Right cardiac atrium (tissue), 5 donors: ENCODE measurements around the gene TMEM132D. TPM values are rescaled to one million over a fixed set of nuclear protein-coding genes. Genes with fewer than 3 reads are reported as not detected.

Experiments used
- ATAC-seq, 2 donors: fragments of 200-7000 bp; cut with Tn5 transposase; one replicate each; pipeline versions ENCODE4 v1.8.0 to v1.9.1; 2020; ENCODE audit warnings: moderate library complexity in 2 of 2, mild to moderate bottlenecking in 1 of 2
- DNase-seq, 3 donors: peaks; one replicate each; pipeline ENCODE4 v3.0.0-alpha.2; 2020
- H3K27ac ChIP-seq: one replicate; pipeline ENCODE4 v1.5.1; 2013; ENCODE audit warnings: mild to moderate bottlenecking, low read length, control low read depth, moderate library complexity
- H3K27me3 ChIP-seq: one replicate; pipeline ENCODE4 v1.6.1; 2013; ENCODE audit not compliant: control insufficient read depth, insufficient read depth
- H3K4me1 ChIP-seq: one replicate; pipeline ENCODE4 v1.6.1; 2013; ENCODE audit warnings: low read length; ENCODE audit not compliant: control insufficient read depth, insufficient read depth
- H3K4me3 ChIP-seq: one replicate; pipeline ENCODE4 v1.5.1; 2013; ENCODE audit warnings: low read length, control low read depth
- H3K9me3 ChIP-seq: one replicate; pipeline ENCODE4 v1.6.1; 2013; ENCODE audit warnings: low read length; ENCODE audit not compliant: control insufficient read depth
- WGBS: extraction: QIAGEN DNeasy Blood & Tissue Kit; methylation state at CpG from one replicate; pipeline ENCODE4 v1.1.7; 2013; 5-methylcytosine and 5-hydroxymethylcytosine counted together
- intact Hi-C, 4 donors: fragments of 100-400 bp; cut with DNase I; formaldehyde crosslinking; loops; one replicate each; pipeline versions ENCODE4 v1.11.0 to v1.14.0; 2022 to 2023
- polyA plus RNA-seq: library from polyadenylated mRNA; stranded (reverse); fragments of 200-250 nt; gene quantifications from one replicate; pipeline ENCODE4 v1.2.3, GENCODE V29; 2013
- total RNA-seq, 4 donors: library from RNA; stranded (reverse); fragmentation: NEBNext Ultra II Directional; extraction: Animal tissue kit (Norgen Biotek cat#: 25700); gene quantifications; one replicate each; pipeline ENCODE4 v1.2.1, GENCODE V29; 2021
- donor health status: healthy with polysubstance abuse.
- donor health status: DM: no; HTN: yes; CAD: no.
- donor health status: DM: no; HTN: no; CAD: no.
- donor health status: DM: no; HTN: yes; CAD: no; lungs with severe emphysema.
- donor health status: DM: yes; HTN: yes; CAD: no.

The TMEM132D gene
- total and polyA plus RNA-seq, 5 donors, result not detected

- H3K27me3 ChIP-seq, result no peaks in the 10 kb centered on the region
- H3K9me3 ChIP-seq, result no peaks in the 10 kb centered on the region
- intact Hi-C loops, result no loop called here
Observed at GRCh38 chr12:129614221-129614885, 289.5 kb downstream of the TMEM132D start.

GRCh38 chr12:129613314-129613713 lies 290.5 kb downstream of the TMEM132D start:
- 52% methylated on average over 9 of the region's 9 CpGs for WGBS
- Histone ChIP-seq H3K4me1 (no peaks in the 10 kb centered on the region), H3K27ac (no peak overlapping the region), H3K4me3 (no peak overlapping the region), H3K9me3 (no peaks in the 10 kb centered on the region), H3K27me3 (no peaks in the 10 kb centered on the region)
- ATAC-seq (no peak), DNase-seq (no peak)
- intact Hi-C loops, result no loop called here

More at GRCh38 chr12:129614221-129614885, 289.5 kb downstream of the TMEM132D start:
- H3K27ac ChIP-seq, result no peak overlapping the region
- H3K4me3 ChIP-seq, result no peak overlapping the region
- no peaks in the 10 kb centered on the region for H3K4me1 ChIP-seq
- no peak for DNase-seq
- 58% methylated on average over 9 of the region's 9 CpGs for WGBS
- no peak for ATAC-seq

DNA sequence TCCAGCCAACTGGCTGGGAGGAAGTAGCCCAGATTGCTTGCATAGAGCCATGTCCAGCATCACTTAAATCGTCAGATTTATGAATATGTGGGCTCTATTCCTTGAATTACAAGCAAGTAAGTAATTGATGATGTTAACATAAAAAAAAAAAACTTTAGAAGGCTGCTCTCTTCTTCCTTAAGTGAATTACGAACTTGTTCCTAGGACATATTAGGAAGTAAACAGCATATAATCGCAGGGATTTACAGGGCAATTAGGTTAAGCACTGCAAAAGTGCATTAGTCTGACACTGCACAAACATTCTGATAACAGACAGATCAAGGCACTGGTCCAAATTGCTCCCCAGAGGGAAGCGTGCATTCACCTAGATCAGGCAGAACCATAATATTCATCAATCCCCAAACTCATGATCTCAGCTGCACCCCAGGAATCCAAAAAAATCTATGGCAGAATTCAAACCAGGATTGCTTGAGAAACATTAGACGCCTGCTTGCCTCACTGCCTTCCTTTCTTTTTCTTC lies 293.2 kb downstream of the TMEM132D start:
- Histone ChIP-seq H3K4me1 (no peaks in the 10 kb centered on the region), H3K27me3 (no peaks in the 10 kb centered on the region), H3K27ac (no peak overlapping the region), H3K4me3 (no peak overlapping the region), H3K9me3 (no peaks in the 10 kb centered on the region)
- WGBS, result 58% methylated on average over 5 of the region's 5 CpGs
- DNase-seq (no peak), ATAC-seq (no peak)
- intact Hi-C loops, result no loop called here

DNA sequence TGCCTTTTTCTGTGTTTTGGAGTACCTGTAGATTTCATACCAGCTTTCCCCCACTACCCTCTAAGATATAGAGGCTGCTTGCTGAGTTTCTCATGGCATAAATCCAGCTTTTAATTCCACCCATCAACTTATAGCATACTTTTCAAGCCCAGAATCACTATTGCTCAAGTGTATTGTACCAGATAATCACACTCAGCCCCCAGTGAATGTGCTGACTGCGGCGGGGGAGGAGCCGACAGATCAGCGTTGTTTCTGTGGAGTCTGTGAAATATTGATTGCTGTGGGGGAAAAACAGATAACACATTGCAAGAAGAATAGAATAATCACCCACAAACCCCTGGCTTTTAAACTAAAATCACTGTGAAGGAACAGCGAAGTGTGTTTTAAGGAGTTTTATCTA lies 296.1 kb downstream of the TMEM132D start:
- 32% methylated on average over 5 of the region's 5 CpGs for WGBS
- no peak for DNase-seq
- Histone ChIP-seq H3K27ac (no peak overlapping the region), H3K4me1 (no peaks in the 10 kb centered on the region), H3K4me3 (no peak overlapping the region), H3K27me3 (no peaks in the 10 kb centered on the region), H3K9me3 (no peaks in the 10 kb centered on the region)
- ATAC-seq, result no peak
- intact Hi-C loops, result no loop called here

- H3K4me1 ChIP-seq, result no peaks in the 10 kb centered on the region
Observed at GRCh38 chr12:129607301-129607700, 296.5 kb downstream of the TMEM132D start.

GRCh38 chr12:129606239-129606638 lies 297.6 kb downstream of the TMEM132D start:
- H3K27ac ChIP-seq, result no peak overlapping the region
- intact Hi-C loops, result no loop called here
- no peak overlapping the region for H3K4me3 ChIP-seq
- DNase-seq (no peak), ATAC-seq (no peak)
- 83% methylated on average over 7 of the region's 7 CpGs for WGBS
- H3K9me3 ChIP-seq, result no peaks in the 10 kb centered on the region
- H3K27me3 ChIP-seq, result no peaks in the 10 kb centered on the region
- no peaks in the 10 kb centered on the region for H3K4me1 ChIP-seq

More at GRCh38 chr12:129607301-129607700, 296.5 kb downstream of the TMEM132D start:
- ATAC-seq, result peak in 1 of 2 donors; percentile 13
- WGBS, result 23% methylated on average over 7 of the region's 7 CpGs
- Histone ChIP-seq H3K27me3 (no peaks in the 10 kb centered on the region), H3K9me3 (no peaks in the 10 kb centered on the region), H3K4me3 (no peak overlapping the region), H3K27ac (no peak overlapping the region)
- intact Hi-C loops, result no loop called here
- DNase-seq, result no peak

DNA sequence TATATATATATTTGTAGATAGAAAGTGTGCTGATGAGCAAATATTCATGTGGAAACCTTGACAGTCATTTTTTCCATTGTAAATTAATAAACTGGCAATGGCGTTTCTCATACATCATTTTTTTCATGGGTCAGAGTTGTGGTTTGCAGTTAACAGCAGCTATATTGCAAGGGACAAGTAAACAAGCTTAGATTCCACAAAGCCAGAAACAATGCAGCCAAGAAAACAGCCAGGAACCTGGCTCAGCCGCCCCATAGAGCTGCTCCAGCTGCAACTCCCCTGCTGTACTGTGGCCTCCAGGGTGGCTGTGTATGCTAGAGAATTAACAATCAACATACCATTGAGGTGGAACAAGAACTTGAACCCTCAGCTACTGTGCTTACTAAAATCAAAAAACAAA lies 298.2 kb downstream of the TMEM132D start:
- H3K27ac ChIP-seq, result no peak overlapping the region
- WGBS, result 54% methylated on average over 2 of the region's 2 CpGs

GRCh38 chr12:129604506-129604905 lies 299.3 kb downstream of the TMEM132D start:
- WGBS, result 52% methylated on average over 4 of the region's 4 CpGs
- H3K9me3 ChIP-seq, result no peaks in the 10 kb centered on the region
- intact Hi-C loops, result no loop called here
- ATAC-seq, result no peak
- H3K4me3 ChIP-seq, result no peak overlapping the region
- no peaks in the 10 kb centered on the region for H3K4me1 ChIP-seq
- no peak overlapping the region for H3K27ac ChIP-seq
- no peak for DNase-seq
- no peaks in the 10 kb centered on the region for H3K27me3 ChIP-seq

More for the DNA sequence above, 298.2 kb downstream of the TMEM132D start:
- Histone ChIP-seq H3K9me3 (no peaks in the 10 kb centered on the region), H3K27me3 (no peaks in the 10 kb centered on the region), H3K4me3 (no peak overlapping the region), H3K4me1 (no peaks in the 10 kb centered on the region)
- no peak for ATAC-seq
- intact Hi-C loops, result no loop called here
- DNase-seq, result no peak

- no peak for DNase-seq
- no peaks in the 10 kb centered on the region for H3K27me3 ChIP-seq
- WGBS, result 55% methylated on average over 1 of the region's 1 CpG
Observed at GRCh38 chr12:129599406-129599805, 304.4 kb downstream of the TMEM132D start.

GRCh38 chr12:129594098-129594497 lies 309.7 kb downstream of the TMEM132D start:
- Histone ChIP-seq H3K4me3 (no peak overlapping the region), H3K4me1 (no peaks in the 10 kb centered on the region), H3K9me3 (no peaks in the 10 kb centered on the region), H3K27ac (no peak overlapping the region), H3K27me3 (no peaks in the 10 kb centered on the region)
- intact Hi-C loops, result no loop called here
- ATAC-seq (no peak), DNase-seq (no peak)
- 60% methylated on average over 6 of the region's 6 CpGs for WGBS

More at GRCh38 chr12:129599406-129599805, 304.4 kb downstream of the TMEM132D start:
- Histone ChIP-seq H3K4me1 (no peaks in the 10 kb centered on the region), H3K4me3 (no peak overlapping the region), H3K9me3 (no peaks in the 10 kb centered on the region), H3K27ac (no peak overlapping the region)
- intact Hi-C loops, result no loop called here
- no peak for ATAC-seq

DNA sequence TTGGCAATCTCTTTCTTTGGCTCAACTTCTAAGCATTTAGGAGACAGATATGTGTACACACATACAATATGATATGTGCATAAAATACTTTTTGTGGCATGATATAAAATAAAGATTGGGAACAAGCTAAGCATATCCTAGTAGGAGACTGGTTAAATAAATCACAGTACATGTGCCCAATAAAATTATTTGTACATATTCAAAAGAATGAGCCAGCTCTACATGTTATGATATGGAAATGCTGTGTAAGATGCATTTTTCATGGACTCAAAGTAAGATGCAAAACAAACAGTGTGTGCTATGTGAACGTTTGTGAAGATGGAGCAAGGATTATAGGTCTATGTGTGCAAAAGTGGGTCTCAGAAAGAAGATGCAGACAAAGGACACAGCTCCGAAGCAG lies 311.4 kb downstream of the TMEM132D start:
- no peaks in the 10 kb centered on the region for H3K9me3 ChIP-seq
- DNase-seq, result no peak
- H3K27me3 ChIP-seq, result no peaks in the 10 kb centered on the region
- H3K27ac ChIP-seq, result no peak overlapping the region
- WGBS, result 58% methylated on average over 2 of the region's 2 CpGs
- ATAC-seq, result no peak
- no peak overlapping the region for H3K4me3 ChIP-seq
- H3K4me1 ChIP-seq, result no peaks in the 10 kb centered on the region
- intact Hi-C loops, result no loop called here
